Keratinocyte (primary cell): ENCODE measurements around the gene SMTNL1. TPM values are rescaled to one million over a fixed set of nuclear protein-coding genes. Genes with fewer than 3 reads are reported as not detected.

Experiments
- DNase-seq: peaks from one replicate; pipeline ENCODE4 v3.0.0-alpha.2; 2011; ENCODE audit warnings: low read depth, missing footprints, low spot score
- FAIRE-seq: peaks from 2 replicates; lab custom pipeline; 2011; peaks lifted over from hg19 to GRCh38; lab: Jason Lieb, UNC
- H2AFZ ChIP-seq: 2 replicates; pipeline ENCODE4 v1.6.0; 2012; ENCODE audit warnings: low read length, control low read depth, inconsistent platforms; ENCODE audit not compliant: control insufficient read depth
- H3K27ac ChIP-seq: 2 replicates; pipeline ENCODE4 v1.5.1; 2011; ENCODE audit warnings: low read length; ENCODE audit not compliant: control insufficient read depth, insufficient read depth
- H3K27me3 ChIP-seq: 3 replicates; pipeline ENCODE4 v1.6.0; 2011; ENCODE audit warnings: low read length; ENCODE audit not compliant: control insufficient read depth, insufficient read depth; ENCODE audit errors: extremely low read depth
- H3K36me3 ChIP-seq, 2 experiments: 2 replicates in 1 of 2; 3 replicates in 1 of 2; pipeline ENCODE4 v1.5.1; 2011; ENCODE audit warnings: low read length in 2 of 2, mild to moderate bottlenecking in 1 of 2; ENCODE audit not compliant: control insufficient read depth in 2 of 2, insufficient read depth in 2 of 2; ENCODE audit errors: extremely low read depth in 1 of 2
- H3K4me1 ChIP-seq: 3 replicates; pipeline ENCODE4 v1.5.1; 2011; ENCODE audit warnings: low read length; ENCODE audit not compliant: control insufficient read depth, insufficient read depth; ENCODE audit errors: extremely low read depth
- H3K4me2 ChIP-seq: 3 replicates; pipeline ENCODE4 v1.6.0; 2011; ENCODE audit warnings: low read depth, low read length; ENCODE audit not compliant: control insufficient read depth, insufficient read depth; ENCODE audit errors: extremely low read depth
- H3K4me3 ChIP-seq, 3 experiments: fragments of 200-600 bp in 1 of 3; sonication (generic) in 1 of 3; 2 replicates in 2 of 3; 3 replicates in 1 of 3; pipeline ENCODE4 v1.5.1; 2011 to 2016; ENCODE audit warnings: low read length in 3 of 3, mild to moderate bottlenecking in 3 of 3, control low read depth in 2 of 3, inconsistent platforms in 1 of 3, low read depth in 1 of 3, mixed read lengths in 1 of 3, mixed run types in 1 of 3, moderate library complexity in 1 of 3; ENCODE audit not compliant: control insufficient read depth in 2 of 3, insufficient read depth in 2 of 3; ENCODE audit errors: extremely low read depth in 1 of 3
- H3K79me2 ChIP-seq: 2 replicates; pipeline ENCODE4 v1.6.0; 2012; ENCODE audit warnings: low read length; ENCODE audit not compliant: control insufficient read depth, insufficient read depth
- H3K9ac ChIP-seq: 3 replicates; pipeline ENCODE4 v1.6.0; 2011; ENCODE audit warnings: low read length; ENCODE audit not compliant: control insufficient read depth, insufficient read depth; ENCODE audit errors: extremely low read depth
- H3K9me1 ChIP-seq: 3 replicates; pipeline ENCODE4 v1.6.0; 2011; ENCODE audit warnings: low read length; ENCODE audit not compliant: control insufficient read depth, insufficient read depth; ENCODE audit errors: extremely low read depth
- H3K9me3 ChIP-seq: 2 replicates; pipeline ENCODE4 v1.5.1; 2012; ENCODE audit warnings: low read depth, low read length; ENCODE audit not compliant: control insufficient read depth
- H4K20me1 ChIP-seq: 3 replicates; pipeline ENCODE4 v1.6.0; 2011; ENCODE audit warnings: low read length; ENCODE audit not compliant: control insufficient read depth, insufficient read depth; ENCODE audit errors: extremely low read depth
- CTCF ChIP-seq, 3 experiments: IDR thresholded peaks in 1 of 3; conservative IDR thresholded peaks in 1 of 3; optimal IDR thresholded peaks in 1 of 3; 2 replicates in 2 of 3; 3 replicates in 1 of 3; pipeline versions ENCODE3 to v1.5.1; 2011; ENCODE audit warnings: low read length in 3 of 3, mild to moderate bottlenecking in 3 of 3, moderate library complexity in 2 of 3, control low read depth in 1 of 3, inconsistent platforms in 1 of 3; ENCODE audit not compliant: insufficient read depth in 2 of 3; ENCODE audit errors: extremely low read depth in 1 of 3
- EZH2 ChIP-seq: IDR thresholded peaks from one replicate; pipeline ENCODE4 v1.6.1; 2012; ENCODE audit warnings: inconsistent platforms, mild to moderate bottlenecking, low read length, moderate library complexity
- dilution Hi-C: fragments of 300-500 bp; cut with MboI; formaldehyde crosslinking; loops from one replicate; pipeline ENCODE4 v1.7.0; 2020; ENCODE audit warnings: low sequenced_read_pairs; ENCODE audit not compliant: extremely low pct_ligation_motif_present
- polyA plus RNA-seq, 5 experiments: library from polyadenylated mRNA; depleted of rRNA in 3 of 5; stranded (reverse) in 3 of 5; stranded (forward) in 1 of 5; unstranded in 1 of 5; fragments of >200 nt; gene quantifications; 1 replicate in 1 of 5; 2 replicates in 3 of 5; 3 replicates in 1 of 5; pipeline versions ENCODE4 v1.2.1 to v1.2.3, GENCODE V29; 2011 to 2012; ENCODE audit warnings: missing spikeins in 2 of 5, low read depth in 1 of 5, low replicate concordance in 1 of 5

SMTNL1 gene
- polyA plus RNA-seq, 1 donor (not counting 4 experiments of a cell fraction or from before 2014, with no cell fraction given) = not detected

- Histone ChIP-seq H4K20me1 (no peaks in the 10 kb centered on the region), H3K4me3 (no peak overlapping the region), H3K27me3 (no peaks in the 10 kb centered on the region), H3K4me2 (no peak overlapping the region), H2AFZ (no peak overlapping the region), H3K36me3 (peaks cover 7 to 27% of the 10 kb centered on the region in 2 experiments), H3K79me2 (no peaks in the 10 kb centered on the region), H3K27ac (no peak overlapping the region), H3K9ac (no peak overlapping the region), H3K9me3 (no peaks in the 10 kb centered on the region), H3K4me1 (peaks cover 4% of the 10 kb centered on the region), H3K9me1 (no peaks in the 10 kb centered on the region)
- TF ChIP-seq CTCF (optimal IDR thresholded peaks at IDR 0.05 in 1 of 3, IDR thresholded peaks at IDR 0.05 in 1 of 3, conservative IDR thresholded peaks at IDR 0.05 in 1 of 3; ENCODE audit: extremely low read depth in 1 of 3, insufficient read depth in 2 of 3, low read length in 3 of 3) (no peak), EZH2 (no peak)
- dilution Hi-C loops = no loop called here
- FAIRE-seq (no peak), DNase-seq (no peak)
These were observed 14.5 kb downstream of the SMTNL1 start for GRCh38 chr11:57551941-57552340.

GRCh38 chr11:57552479-57552878, 15.1 kb downstream of the SMTNL1 start:
- Histone ChIP-seq H3K4me3 (no peak overlapping the region), H3K9me3 (no peaks in the 10 kb centered on the region), H4K20me1 (no peaks in the 10 kb centered on the region), H3K4me1 (no peaks in the 10 kb centered on the region), H3K27me3 (no peaks in the 10 kb centered on the region), H2AFZ (no peak overlapping the region), H3K4me2 (no peak overlapping the region), H3K36me3 (peaks cover 7 to 28% of the 10 kb centered on the region in 2 experiments), H3K9ac (no peak overlapping the region), H3K27ac (no peak overlapping the region), H3K79me2 (no peaks in the 10 kb centered on the region), H3K9me1 (no peaks in the 10 kb centered on the region)
- DNase-seq = no peak
- no peak for FAIRE-seq
- dilution Hi-C loops = no loop called here
- TF ChIP-seq EZH2 (no peak), CTCF (optimal IDR thresholded peaks at IDR 0.05 in 1 of 3, IDR thresholded peaks at IDR 0.05 in 1 of 3, conservative IDR thresholded peaks at IDR 0.05 in 1 of 3; ENCODE audit: extremely low read depth in 1 of 3, insufficient read depth in 2 of 3, low read length in 3 of 3) (no peak)
